NCI-H2029 (cell line): Measurements from ENCODE around the gene BORCS5.
"Not testable (repeated sequence)": the region's sequence is repeated elsewhere in the genome, so short reads cannot be mapped to it uniquely, and the experiment has no call there.

Experiments
- DNase-seq: peaks from one replicate; lab custom pipeline; 2025; lab: John Stamatoyannopoulos, UW

Gene BORCS5

GRCh38 chr12:12356896-12357718 lies at the start of gene BORCS5:
Gene BORCS5 (plus strand): TSS chr12:12357078. CDS start chr12:12357452, 374 bp downstream.
- peak; percentile 98 for DNase-seq

- DNase-seq = not testable (repeated sequence)
Measured at GRCh38 chr12:12310695-12311094, 46.2 kb upstream of the BORCS5 start.

- no peak for DNase-seq
Measured at GRCh38 chr12:12315838-12316237, 41.0 kb upstream of the BORCS5 start.

- DNase-seq = no peak
Measured at GRCh38 chr12:12319451-12320183, 37.3 kb upstream of the BORCS5 start.

- no peak for DNase-seq
Measured at GRCh38 chr12:12323118-12323517, 33.8 kb upstream of the BORCS5 start.

- DNase-seq = no peak
Measured at GRCh38 chr12:12323591-12323990, 33.3 kb upstream of the BORCS5 start.

- no peak for DNase-seq
Measured at GRCh38 chr12:12326262-12326661, 30.6 kb upstream of the BORCS5 start.

GRCh38 chr12:12327802-12328201 lies 29.1 kb upstream of the BORCS5 start:
- peak; percentile 60 for DNase-seq

GRCh38 chr12:12331244-12331771 lies 25.6 kb upstream of the BORCS5 start:
- no peak for DNase-seq

- peak; percentile 16 for DNase-seq
Measured at GRCh38 chr12:12331896-12332295, 25.0 kb upstream of the BORCS5 start.

- peak; percentile 92 for DNase-seq
Measured at GRCh38 chr12:12333407-12334366, 23.2 kb upstream of the BORCS5 start.

- peak; percentile 53 for DNase-seq
Measured at GRCh38 chr12:12334367-12335040, 22.4 kb upstream of the BORCS5 start.

GRCh38 chr12:12336049-12336411 lies 20.8 kb upstream of the BORCS5 start:
- peak; percentile 23 for DNase-seq

- no peak for DNase-seq
Measured at GRCh38 chr12:12336511-12336910, 20.4 kb upstream of the BORCS5 start.

GRCh38 chr12:12338527-12339168 lies 18.2 kb upstream of the BORCS5 start:
- DNase-seq = no peak

- peak; percentile 50 for DNase-seq
Measured at GRCh38 chr12:12349711-12350665, 6.9 kb upstream of the BORCS5 start, which contains the start of gene MANSC1. Gene MANSC1 (minus strand): TSS chr12:12350242. CDS start chr12:12343314, 6,928 bp downstream.

- DNase-seq = no peak
Measured at GRCh38 chr12:12350868-12351463, 5.9 kb upstream of the BORCS5 start.

GRCh38 chr12:12351468-12352185 lies 5.3 kb upstream of the BORCS5 start:
- DNase-seq = not testable (repeated sequence)
